T-helper 1 cell (primary cell): ENCODE measurements around the gene XYLT1.
"Not testable (repeated sequence)": the region's sequence is repeated elsewhere in the genome, so short reads cannot be mapped to it uniquely, and the experiment has no call there.

Source experiments
- DNase-seq, 5 donors: peaks; one replicate each; pipeline ENCODE4 v3.0.0-alpha.2; 2012 to 2020

XYLT1 gene

GRCh38 chr16:17353561-17353960 lies 117.2 kb downstream of the XYLT1 start:
- no peak for DNase-seq

DNA sequence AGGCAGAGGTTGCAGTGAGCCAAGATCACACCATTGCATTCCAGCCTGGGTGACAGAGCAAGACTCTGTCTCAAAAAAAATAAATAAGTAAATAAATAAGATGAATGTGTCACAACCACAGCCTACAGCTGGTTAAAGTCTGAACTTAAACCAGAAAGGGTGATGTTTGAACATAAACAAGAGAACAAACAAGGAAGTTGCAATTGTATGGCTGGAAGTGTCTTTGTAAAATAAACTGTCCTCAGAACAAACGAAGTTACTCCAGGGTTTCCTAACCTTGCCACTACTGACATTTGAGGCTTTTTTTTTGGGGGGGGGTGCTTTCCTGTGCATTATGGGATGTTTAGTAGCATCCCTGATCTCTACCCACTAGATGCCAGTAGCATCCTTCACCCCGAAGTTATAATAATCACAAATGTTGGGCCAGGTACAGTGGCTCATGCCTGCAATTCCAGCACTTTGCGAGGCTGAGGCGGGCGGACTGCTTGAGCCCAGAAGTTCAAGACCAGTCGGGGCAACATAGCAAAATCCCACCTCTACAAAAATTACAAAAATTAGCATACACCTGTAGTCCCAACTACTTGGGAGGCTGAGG lies 119.2 kb downstream of the XYLT1 start:
- no peak for DNase-seq

DNA sequence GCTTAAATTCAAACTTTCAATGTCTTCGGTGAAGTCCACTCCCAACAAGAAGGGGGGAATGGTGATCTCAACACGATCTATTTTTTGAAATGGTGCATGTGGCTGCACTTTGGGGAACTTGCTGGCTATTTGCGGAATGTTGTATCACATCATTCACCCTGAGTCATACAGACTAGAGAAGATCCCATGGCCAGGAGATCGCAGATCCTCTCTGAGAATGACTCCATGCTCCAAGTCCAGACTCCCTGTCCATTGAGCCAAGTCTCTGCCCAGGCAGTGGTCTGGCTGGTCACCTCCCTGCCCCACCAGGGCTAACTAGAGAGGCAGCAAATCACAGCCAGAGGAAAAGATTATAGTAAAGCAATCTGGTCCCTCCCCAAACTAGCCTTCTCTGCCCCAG lies 120.6 kb downstream of the XYLT1 start:
- no peak for DNase-seq

GRCh38 chr16:17348826-17349225 lies 121.9 kb downstream of the XYLT1 start:
- no peak for DNase-seq

GRCh38 chr16:17348042-17348783 lies 122.5 kb downstream of the XYLT1 start:
- no peak for DNase-seq

- no peak for DNase-seq
These were observed 123.1 kb downstream of the XYLT1 start for GRCh38 chr16:17347624-17348023.

GRCh38 chr16:17346621-17347569 lies 123.9 kb downstream of the XYLT1 start:
- peak in 1 of 5 donors; percentile 85 for DNase-seq

- peak in 1 of 5 donors; percentile 40 for DNase-seq
These were observed 125.7 kb downstream of the XYLT1 start for GRCh38 chr16:17345043-17345442.

- no peak for DNase-seq
These were observed 127.0 kb downstream of the XYLT1 start for GRCh38 chr16:17343728-17344127.

DNA sequence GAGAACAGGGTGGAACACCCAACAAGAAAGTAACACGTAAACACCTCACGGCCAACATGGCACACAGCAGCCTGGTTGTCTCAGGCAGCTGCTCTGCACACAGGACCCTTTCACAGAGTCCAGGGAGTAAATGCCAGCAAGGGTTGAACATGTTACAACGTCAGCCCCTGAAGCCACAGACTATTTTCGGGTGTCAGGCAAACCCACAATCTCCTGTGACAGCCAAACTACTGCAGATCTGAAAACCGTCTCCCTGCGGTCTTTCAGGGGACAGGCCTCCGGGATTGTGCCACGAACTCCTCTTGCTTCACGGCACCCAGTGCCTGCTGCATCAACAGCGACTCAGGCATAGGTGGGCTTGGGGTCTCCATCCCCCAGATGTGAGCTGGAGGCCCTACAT lies 127.7 kb downstream of the XYLT1 start:
- DNase-seq: peak in 3 of 5 donors; percentile 18 to 85 (median 27)

DNA sequence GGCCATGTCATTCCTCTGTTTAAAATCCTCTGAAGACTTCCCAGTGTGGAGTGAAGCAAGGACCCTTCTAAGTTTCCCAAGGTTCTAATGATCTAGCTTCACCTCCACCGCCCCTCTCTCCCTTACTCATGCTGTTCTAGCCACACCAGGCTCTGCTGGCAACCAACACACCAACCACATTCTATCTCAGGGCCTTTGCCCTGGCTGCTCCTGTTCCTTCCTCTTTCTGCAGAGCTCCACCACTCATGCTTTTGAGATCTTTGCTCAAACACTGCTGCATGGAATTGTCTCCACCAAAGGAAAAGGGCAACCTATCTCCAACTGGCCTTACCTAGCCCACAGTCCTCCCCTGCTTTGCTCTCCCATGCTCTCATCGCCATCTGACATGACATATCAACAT lies 128.7 kb downstream of the XYLT1 start:
- DNase-seq: peak in 1 of 5 donors; percentile 43

DNA sequence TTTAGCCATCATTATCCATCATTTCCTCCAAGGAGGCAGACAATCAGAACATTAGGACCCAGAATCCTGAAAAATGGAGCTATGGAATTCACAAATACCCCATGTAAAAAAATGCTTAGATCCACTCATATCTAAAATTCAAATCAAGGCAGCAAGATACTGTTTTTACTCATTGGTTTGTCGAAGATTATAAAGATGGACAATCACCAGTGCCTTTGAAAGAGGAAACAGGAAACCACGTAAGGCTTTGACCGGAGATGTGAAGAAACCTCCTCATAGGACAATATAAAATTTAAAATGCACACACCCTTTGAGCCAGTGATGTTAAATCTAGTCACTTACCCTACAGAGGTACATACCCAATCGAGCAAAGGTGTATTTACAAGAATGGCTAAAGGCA lies 130.0 kb downstream of the XYLT1 start:
- DNase-seq: peak in 1 of 5 donors; percentile 39

DNA sequence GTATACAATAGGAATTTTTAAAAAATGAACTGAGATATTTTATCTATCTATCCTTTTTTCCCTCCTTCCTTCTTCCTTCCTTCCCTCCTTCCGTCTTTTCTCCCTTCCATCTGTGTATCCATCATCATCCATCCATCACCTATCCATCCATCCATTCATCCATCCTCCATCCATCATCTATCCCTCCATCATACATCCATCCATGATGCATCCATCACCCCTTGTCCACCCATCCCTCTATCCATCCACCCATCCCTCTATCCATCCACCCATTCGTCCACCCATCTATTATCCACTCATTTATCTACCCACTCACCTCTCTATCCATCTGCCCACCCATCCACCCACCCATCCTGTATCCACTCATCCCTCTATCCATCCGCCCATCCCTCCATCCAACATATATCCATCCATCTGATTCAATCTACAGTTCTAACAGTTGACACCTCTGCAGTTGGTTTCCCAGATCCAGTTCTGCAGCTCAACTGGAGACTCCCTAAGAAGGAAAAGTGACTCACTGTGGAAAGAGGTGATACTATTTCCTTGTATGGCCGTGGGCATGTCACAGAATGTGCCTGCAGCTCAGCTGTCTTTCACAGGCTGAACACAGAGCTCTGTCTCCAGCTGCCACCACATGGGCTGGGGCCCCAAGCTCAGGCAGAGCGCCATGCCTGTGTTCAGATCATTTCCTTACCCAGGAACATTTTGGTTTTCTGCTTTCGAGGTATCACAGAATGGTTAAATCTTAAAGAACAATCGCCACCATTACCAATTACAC lies 130.8 kb downstream of the XYLT1 start:
- no peak for DNase-seq

DNA sequence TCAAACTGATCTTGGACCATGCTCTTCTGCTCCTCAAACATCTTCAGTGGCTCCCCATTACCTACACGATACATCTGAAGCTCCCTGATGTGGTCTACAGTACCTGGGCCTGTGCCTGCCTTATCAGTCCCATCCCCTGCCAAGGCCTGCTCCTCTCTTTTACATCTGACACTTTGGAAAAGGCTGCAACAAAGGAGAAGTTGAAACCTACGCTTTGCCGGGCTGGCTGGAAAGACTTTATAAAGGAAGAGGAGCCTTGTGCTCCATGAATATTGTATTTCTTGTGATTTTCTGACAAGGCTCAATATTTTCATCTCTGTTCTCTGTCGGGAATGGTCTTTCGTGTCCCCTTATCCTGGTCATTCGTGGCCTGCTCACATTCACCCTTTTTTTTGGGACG lies 132.5 kb downstream of the XYLT1 start:
- DNase-seq: no peak

- no peak for DNase-seq
These were observed 134.2 kb downstream of the XYLT1 start for GRCh38 chr16:17336530-17336900.

- no peak for DNase-seq
These were observed 134.8 kb downstream of the XYLT1 start for GRCh38 chr16:17335826-17336529.

- DNase-seq: not testable (repeated sequence)
These were observed 135.4 kb downstream of the XYLT1 start for GRCh38 chr16:17335406-17335805.

- DNase-seq: no peak
These were observed 136.7 kb downstream of the XYLT1 start for GRCh38 chr16:17334096-17334495.

DNA sequence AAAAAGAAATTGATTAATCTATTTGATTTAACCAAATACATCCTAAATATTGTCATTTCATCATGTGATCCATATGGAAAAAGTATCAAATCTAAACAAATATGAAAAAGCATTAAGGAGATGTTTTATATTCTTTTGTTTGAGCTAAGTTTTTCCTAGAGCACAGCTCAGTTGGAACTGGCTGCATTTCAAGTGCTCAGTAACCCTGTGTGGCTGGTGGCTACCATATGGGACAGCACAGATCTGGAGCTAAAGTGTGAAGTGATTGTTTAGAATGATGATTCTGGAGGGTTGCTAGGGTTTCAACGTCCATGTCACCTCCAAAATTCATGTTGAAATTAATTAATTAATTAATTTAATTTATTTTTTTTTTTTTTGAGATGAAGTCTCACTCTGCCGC lies 137.5 kb downstream of the XYLT1 start:
- DNase-seq: no peak

- DNase-seq: no peak
These were observed 138.8 kb downstream of the XYLT1 start for GRCh38 chr16:17331991-17332390.

DNA sequence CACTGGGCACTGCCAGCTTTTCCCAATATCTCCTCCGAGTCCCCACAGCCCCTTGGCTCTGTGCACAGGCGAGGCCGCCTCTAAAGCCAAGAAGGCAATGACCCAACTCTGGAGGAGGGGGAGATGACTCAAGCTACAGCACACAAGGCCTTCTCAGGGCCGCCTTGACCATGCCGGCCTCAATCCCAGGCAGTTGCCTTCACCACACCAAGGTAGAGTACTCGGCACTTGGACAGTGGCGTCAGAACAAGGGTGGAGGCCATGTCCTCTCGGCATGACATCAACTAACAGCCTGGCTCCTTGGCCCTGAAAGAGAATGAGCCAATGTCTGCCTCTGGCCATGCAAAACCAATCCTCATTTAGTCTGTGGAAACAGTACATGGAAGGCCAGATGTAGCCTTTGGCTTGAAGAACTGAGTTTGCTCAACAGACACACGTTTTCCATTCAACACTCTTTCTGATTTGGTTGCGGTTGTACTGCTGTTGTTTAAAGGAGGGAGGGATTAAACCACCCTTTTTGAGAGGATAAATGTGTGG lies 139.6 kb downstream of the XYLT1 start:
- DNase-seq: no peak

DNA sequence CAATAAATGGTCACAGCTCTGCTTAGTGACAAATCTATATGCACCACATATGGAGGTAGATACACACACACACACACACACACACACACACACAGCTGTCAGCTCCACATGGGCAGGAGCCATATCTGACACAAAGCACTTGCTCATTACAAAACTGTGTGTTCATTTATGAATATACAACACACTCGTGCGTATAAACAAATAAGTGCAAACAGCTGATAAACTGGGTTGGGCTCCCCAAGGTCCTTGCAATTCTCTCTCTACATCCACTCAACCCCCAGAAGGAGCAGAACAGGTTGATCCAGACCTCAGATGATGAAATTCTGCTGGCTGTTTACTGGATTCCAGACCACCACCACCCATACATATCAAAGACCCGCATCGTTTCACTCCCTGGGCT lies 140.7 kb downstream of the XYLT1 start:
- no peak for DNase-seq
